ENCODE results near the gene ZNF616. TPM values are rescaled to one million over a fixed set of nuclear protein-coding genes. Genes with fewer than 3 reads are reported as not detected.

The ZNF616 gene
- total and polyA plus RNA-seq, 2 experiments from 2014 or later = 13.3 to 28.3 TPM

GRCh38 chr19:52066258-52066863 is 73.4 kb downstream of the ZNF616 start (continued):
- TF ChIP-seq REST (IDR thresholded peaks at IDR 0.05; ENCODE audit: unreplicated experiment) = no peak
- no peak for TF ChIP-seq POLR2AphosphoS5 (IDR thresholded peaks at IDR 0.05; ENCODE audit: low read depth)
- no peak for TF ChIP-seq EZH2 (IDR thresholded peaks at IDR 0.05; ENCODE audit: low read depth, unreplicated experiment)
- no peak for TF ChIP-seq EZH2phosphoT487 (IDR thresholded peaks at IDR 0.05; ENCODE audit: unreplicated experiment)
- no peak for TF ChIP-seq ETS1 (IDR thresholded peaks at IDR 0.05)
- TF ChIP-seq NANOG (IDR thresholded peaks at IDR 0.05; ENCODE audit: borderline replicate concordance) = no peak
- TF ChIP-seq STAT1 (IDR thresholded peaks at IDR 0.05; ENCODE audit: unreplicated experiment) = no peak

GRCh38 chr19:52065399-52065798 is 74.3 kb downstream of the ZNF616 start:
- DNase-seq (ENCODE audit: low spot score) (no peak), ATAC-seq (no peak)
- no peaks in the 10 kb centered on the region for H3K4me1 Mint-ChIP-seq
- Histone ChIP-seq H3K4me2 (no peak overlapping the region), H3K9me2 (ENCODE audit: insufficient read depth) (0 out of 2 replicates have a peak, but pooled peaks cover 3% of the 10 kb centered on the region), H2AFZ (no peak overlapping the region), H3K36me3 (ENCODE audit: insufficient read depth) (peaks cover 56% of the 10 kb centered on the region), H3K27me3 (ENCODE audit: insufficient read depth) (no peaks in the 10 kb centered on the region), H3K27ac (ENCODE audit: low read depth) (no peak overlapping the region), H4K20me1 (replicated peaks; ENCODE audit: insufficient read depth) (no peaks in the 10 kb centered on the region), H3F3A (replicated peaks; ENCODE audit: low read depth) (no peaks in the 10 kb centered on the region), H3K79me2 (replicated peaks; ENCODE audit: insufficient read depth) (no peaks in the 10 kb centered on the region), H3K4me1 (ENCODE audit: insufficient read depth) (no peaks in the 10 kb centered on the region), H3K4me3 (no peak overlapping the region)
- no peak overlapping the region for H3K4me3 Mint-ChIP-seq
- H3K27me3 Mint-ChIP-seq (ENCODE audit: insufficient read depth, low read depth, poor library complexity) = no peaks in the 10 kb centered on the region
- H3K9me3 Mint-ChIP-seq = peaks cover 97% of the 10 kb centered on the region
- no peak overlapping the region for H3K27ac Mint-ChIP-seq
- H3K36me3 Mint-ChIP-seq (ENCODE audit: low read depth) = peaks cover 98% of the 10 kb centered on the region
- TF ChIP-seq NANOG (IDR thresholded peaks at IDR 0.05; ENCODE audit: borderline replicate concordance) (no peak), STAT1 (IDR thresholded peaks at IDR 0.05; ENCODE audit: unreplicated experiment) (no peak), CREB1 (CRISPR knock-in tag; IDR thresholded peaks at IDR 0.05; ENCODE audit: low read depth) (no peak), ETS1 (IDR thresholded peaks at IDR 0.05) (no peak), EZH2phosphoT487 (IDR thresholded peaks at IDR 0.05; ENCODE audit: unreplicated experiment) (no peak), JUNB (IDR thresholded peaks at IDR 0.05; ENCODE audit: unreplicated experiment) (no peak), ZNF462 (CRISPR knock-in tag; IDR thresholded peaks at IDR 0.05) (no peak), ZNF331 (CRISPR knock-in tag; IDR thresholded peaks at IDR 0.05; ENCODE audit: low read depth) (no peak), POLR2AphosphoS5 (IDR thresholded peaks at IDR 0.05; ENCODE audit: low read depth) (no peak), ZNF114 (CRISPR knock-in tag; IDR thresholded peaks at IDR 0.05) (no peak)
